GM23338 (cell line): ENCODE data around the gene GGT6.

Experiments
- ETS1 ChIP-seq: IDR thresholded peaks from 2 replicates; pipeline ENCODE4 v1.6.1; 2016; ENCODE audit warnings: antibody characterized with exemption
- EZH2phosphoT487 ChIP-seq: fragments of 200-600 bp; sonication (generic); IDR thresholded peaks from one replicate; pipeline ENCODE4 v1.8.1; 2018; ENCODE audit warnings: antibody characterized with exemption; ENCODE audit not compliant: unreplicated experiment
- JUNB ChIP-seq: IDR thresholded peaks from one replicate; pipeline ENCODE4 v1.6.1; 2016; ENCODE audit warnings: antibody characterized with exemption; ENCODE audit not compliant: unreplicated experiment
- TF ChIP-seq, protein P1 (sequence below), 2 experiments: fragments of 200-600 bp in 1 of 2; sonication (generic) in 1 of 2; conservative IDR thresholded peaks; 2 replicates each; pipeline versions ENCODE4 v1.5.1 to v1.6.1; 2016 to 2017; ENCODE audit warnings: antibody characterized with exemption in 2 of 2, low read depth in 2 of 2, mild to moderate bottlenecking in 2 of 2, moderate library complexity in 1 of 2

DNA sequence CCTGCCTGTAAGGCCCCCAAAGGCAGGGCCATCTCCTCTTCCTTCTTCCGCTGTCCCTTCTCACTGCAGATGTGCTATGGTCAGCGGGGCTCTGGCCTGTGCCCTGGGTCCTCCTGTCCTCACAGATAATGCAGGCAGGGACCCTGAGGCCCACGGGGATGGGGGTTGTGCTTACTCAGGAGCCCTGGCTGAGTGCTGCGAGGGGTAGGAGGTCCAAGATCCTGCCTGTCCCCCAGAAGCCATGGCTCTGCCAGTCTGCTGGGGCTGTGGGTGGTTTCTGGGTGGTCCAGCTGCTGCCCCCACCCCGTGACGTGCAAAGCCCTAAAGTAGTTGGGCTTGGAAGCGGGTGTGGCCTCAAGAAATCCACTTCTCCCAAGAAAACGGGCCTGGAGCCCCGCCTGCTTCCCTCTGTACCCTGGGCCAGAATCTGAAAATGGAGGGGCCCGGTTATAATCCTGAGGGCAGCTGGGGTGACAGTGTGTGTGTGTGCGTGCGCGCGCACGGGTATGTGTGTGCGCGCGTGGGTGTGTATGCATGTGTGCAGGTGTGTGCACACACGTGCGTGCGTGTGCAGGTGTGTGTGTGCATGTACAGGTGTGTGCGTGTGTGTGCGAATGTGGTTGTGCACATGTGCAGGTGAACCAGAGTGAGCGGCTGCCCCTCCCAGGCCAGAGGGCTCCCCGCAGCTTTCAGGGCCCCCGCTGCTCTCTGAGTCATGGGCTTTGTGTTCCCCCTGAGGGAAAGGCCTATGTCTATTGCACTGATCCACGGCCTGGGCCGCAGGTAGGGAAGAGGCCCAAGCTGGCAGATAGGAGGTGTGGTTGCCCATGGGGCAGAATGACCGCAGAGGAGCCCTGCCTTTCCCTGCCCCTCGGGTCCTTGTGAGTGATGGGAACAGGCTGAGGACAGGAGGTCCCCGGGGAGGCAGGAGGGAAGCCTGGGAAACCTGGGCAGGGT is 47.9 kb downstream of the GGT6 start:
- TF ChIP-seq EZH2phosphoT487: no peak
- TF ChIP-seq, protein P1, sequence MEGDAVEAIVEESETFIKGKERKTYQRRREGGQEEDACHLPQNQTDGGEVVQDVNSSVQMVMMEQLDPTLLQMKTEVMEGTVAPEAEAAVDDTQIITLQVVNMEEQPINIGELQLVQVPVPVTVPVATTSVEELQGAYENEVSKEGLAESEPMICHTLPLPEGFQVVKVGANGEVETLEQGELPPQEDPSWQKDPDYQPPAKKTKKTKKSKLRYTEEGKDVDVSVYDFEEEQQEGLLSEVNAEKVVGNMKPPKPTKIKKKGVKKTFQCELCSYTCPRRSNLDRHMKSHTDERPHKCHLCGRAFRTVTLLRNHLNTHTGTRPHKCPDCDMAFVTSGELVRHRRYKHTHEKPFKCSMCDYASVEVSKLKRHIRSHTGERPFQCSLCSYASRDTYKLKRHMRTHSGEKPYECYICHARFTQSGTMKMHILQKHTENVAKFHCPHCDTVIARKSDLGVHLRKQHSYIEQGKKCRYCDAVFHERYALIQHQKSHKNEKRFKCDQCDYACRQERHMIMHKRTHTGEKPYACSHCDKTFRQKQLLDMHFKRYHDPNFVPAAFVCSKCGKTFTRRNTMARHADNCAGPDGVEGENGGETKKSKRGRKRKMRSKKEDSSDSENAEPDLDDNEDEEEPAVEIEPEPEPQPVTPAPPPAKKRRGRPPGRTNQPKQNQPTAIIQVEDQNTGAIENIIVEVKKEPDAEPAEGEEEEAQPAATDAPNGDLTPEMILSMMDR (conservative IDR thresholded peaks at IDR 0.05; ENCODE audit: low read depth in 2 of 2): no peak
- no peak for TF ChIP-seq ETS1
- TF ChIP-seq JUNB: no peak
